Stimulated activated naive CD8-positive, alpha-beta T cell treated with anti-CD3 and anti-CD28 coated beads, Interleukin-15, amount 100 ng/mL, for 72 hours (primary cell): ENCODE data around the gene CCDC178.
"Not testable (repeated sequence)": the region's sequence is repeated elsewhere in the genome, so short reads cannot be mapped to it uniquely, and the experiment has no call there.

Experiments
- ATAC-seq: fragments of 150-1000 bp; cut with Tn5 transposase; 2 replicates; pipeline ENCODE4 v1.10.0; 2021; ENCODE audit warnings: mild to moderate bottlenecking, moderate library complexity
- DNase-seq, 2 donors: peaks; one replicate each; pipeline ENCODE4 v3.0.0; 2021 to 2022
- H3K27ac Mint-ChIP-seq, 2 donors: one replicate each; pipeline ENCODE4 v1.8.0; 2022; ENCODE audit warnings: mild to moderate bottlenecking in 2 of 2, mixed read lengths in 2 of 2, moderate library complexity in 2 of 2
- H3K27me3 Mint-ChIP-seq: one replicate; pipeline ENCODE4 v1.8.0; 2022; ENCODE audit warnings: mixed read lengths
- H3K4me1 Mint-ChIP-seq: one replicate; pipeline ENCODE4 v1.8.0; 2022; ENCODE audit warnings: mild to moderate bottlenecking, mixed read lengths
- H3K4me3 Mint-ChIP-seq, 2 donors: one replicate each; pipeline ENCODE4 v1.8.0; 2022; ENCODE audit warnings: mild to moderate bottlenecking in 2 of 2, mixed read lengths in 2 of 2, moderate library complexity in 1 of 2
- H3K9me3 Mint-ChIP-seq, 2 donors: one replicate each; pipeline ENCODE4 v1.8.0; 2022; ENCODE audit warnings: mixed read lengths in 2 of 2

Gene CCDC178

GRCh38 chr18:33404244-33404873 is 36.2 kb downstream of the CCDC178 start:
- DNase-seq: no peak
- no peak for ATAC-seq
- Mint-ChIP-seq H3K4me1 (no peaks in the 10 kb centered on the region), H3K27ac (no peak overlapping the region), H3K27me3 (no peaks in the 10 kb centered on the region), H3K9me3 (peaks cover 4 to 7% of the 10 kb centered on the region in 2 donors), H3K4me3 (no peak overlapping the region)

DNA sequence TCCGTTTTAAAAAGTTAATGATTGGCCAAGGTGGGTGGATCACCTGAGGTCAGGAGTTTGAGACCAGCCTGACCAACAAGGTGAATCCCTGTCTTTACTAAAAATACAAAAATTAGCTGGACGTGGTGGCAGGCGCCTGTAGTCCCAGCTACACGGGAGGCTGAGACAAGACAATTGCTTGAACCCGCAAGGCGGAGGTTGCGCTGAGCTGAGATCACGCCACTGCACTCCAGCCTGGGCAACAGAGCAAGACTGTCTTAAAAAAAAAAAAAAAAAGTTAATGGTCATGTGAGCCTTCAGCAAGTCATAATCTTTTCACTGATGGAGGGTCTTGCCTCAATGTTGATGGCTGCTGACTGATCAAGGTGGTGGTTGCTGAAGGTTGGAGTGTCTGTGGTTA is 41.6 kb downstream of the CCDC178 start:
- not testable (repeated sequence) for H3K9me3 Mint-ChIP-seq, H3K27me3 Mint-ChIP-seq, ATAC-seq, H3K27ac Mint-ChIP-seq, H3K4me1 Mint-ChIP-seq, H3K4me3 Mint-ChIP-seq, DNase-seq

DNA sequence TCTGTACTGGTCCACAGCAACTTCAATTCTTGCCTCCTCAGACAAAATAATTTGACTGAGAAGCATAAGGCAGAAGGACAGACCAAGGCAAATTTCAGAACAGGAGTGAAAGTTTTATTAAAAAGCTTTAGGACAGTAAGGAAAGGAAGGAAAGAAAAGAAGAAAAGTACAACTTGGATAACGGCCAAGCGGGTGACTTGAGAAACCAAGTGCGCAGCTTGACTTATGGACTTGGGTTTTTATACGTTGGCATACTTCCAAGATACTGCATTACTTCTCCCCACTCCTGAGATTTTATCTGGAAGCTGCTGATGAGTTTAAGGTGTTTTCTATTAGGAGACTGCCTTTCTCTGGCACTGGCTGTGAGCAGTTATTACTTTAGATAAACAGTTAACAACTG is 64.7 kb downstream of the CCDC178 start:
- no peak overlapping the region for H3K4me3 Mint-ChIP-seq
- H3K27me3 Mint-ChIP-seq: no peaks in the 10 kb centered on the region
- ATAC-seq: no peak

GRCh38 chr18:33372442-33372841 is 68.1 kb downstream of the CCDC178 start:
- Mint-ChIP-seq H3K27ac (no peak overlapping the region), H3K4me3 (no peak overlapping the region), H3K4me1 (no peaks in the 10 kb centered on the region), H3K27me3 (no peaks in the 10 kb centered on the region), H3K9me3 (peaks cover 0 to 6% of the 10 kb centered on the region in 2 donors)
- no peak for ATAC-seq
- DNase-seq: no peak

More for the DNA sequence above, 64.7 kb downstream of the CCDC178 start:
- no peak for DNase-seq
- Mint-ChIP-seq H3K9me3 (peaks cover 4 to 10% of the 10 kb centered on the region in 2 donors), H3K27ac (no peak overlapping the region), H3K4me1 (no peaks in the 10 kb centered on the region)

GRCh38 chr18:33369711-33370449 is 70.6 kb downstream of the CCDC178 start:
- Mint-ChIP-seq H3K4me1 (no peaks in the 10 kb centered on the region), H3K27ac (no peak overlapping the region), H3K4me3 (no peak overlapping the region), H3K9me3 (peaks cover 0 to under 1% of the 10 kb centered on the region in 2 donors), H3K27me3 (no peaks in the 10 kb centered on the region)
- no peak for DNase-seq
- ATAC-seq: no peak

DNA sequence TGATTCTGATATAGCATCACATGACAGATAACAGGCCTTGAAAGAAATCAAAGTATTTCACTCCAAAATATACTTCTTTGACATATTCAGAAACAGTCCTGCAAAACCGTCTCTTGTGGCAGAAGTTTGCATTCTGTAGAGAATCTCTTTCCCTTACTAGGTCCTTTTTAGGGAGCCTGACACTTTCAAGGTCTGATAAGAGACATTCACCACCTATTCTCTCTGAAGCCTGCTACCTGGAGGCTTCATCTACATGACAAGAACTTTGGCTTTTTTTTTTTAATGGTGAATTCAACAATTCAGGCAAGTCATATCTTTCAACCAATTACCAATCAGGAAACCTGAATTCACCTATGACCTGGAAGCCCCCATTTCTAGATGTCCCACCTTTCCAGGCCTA is 83.8 kb downstream of the CCDC178 start:
- H3K27ac Mint-ChIP-seq: no peak overlapping the region
- no peak overlapping the region for H3K4me3 Mint-ChIP-seq
- ATAC-seq (no peak), DNase-seq (no peak)
- H3K9me3 Mint-ChIP-seq: peaks cover 5 to 14% of the 10 kb centered on the region in 2 donors
- no peaks in the 10 kb centered on the region for H3K27me3 Mint-ChIP-seq
- no peaks in the 10 kb centered on the region for H3K4me1 Mint-ChIP-seq

- no peak for DNase-seq
- Mint-ChIP-seq H3K27ac (no peak overlapping the region), H3K27me3 (no peaks in the 10 kb centered on the region), H3K4me1 (no peaks in the 10 kb centered on the region), H3K4me3 (no peak overlapping the region), H3K9me3 (peaks cover 5 to 16% of the 10 kb centered on the region in 2 donors)
- no peak for ATAC-seq
These were observed 84.8 kb downstream of the CCDC178 start for GRCh38 chr18:33355756-33356155.

GRCh38 chr18:33355263-33355662 is 85.3 kb downstream of the CCDC178 start:
- H3K9me3 Mint-ChIP-seq: peaks cover 5 to 16% of the 10 kb centered on the region in 2 donors
- no peak for DNase-seq
- no peak overlapping the region for H3K27ac Mint-ChIP-seq
- no peaks in the 10 kb centered on the region for H3K4me1 Mint-ChIP-seq
- no peak for ATAC-seq
- H3K27me3 Mint-ChIP-seq: no peaks in the 10 kb centered on the region
- H3K4me3 Mint-ChIP-seq: no peak overlapping the region

DNA sequence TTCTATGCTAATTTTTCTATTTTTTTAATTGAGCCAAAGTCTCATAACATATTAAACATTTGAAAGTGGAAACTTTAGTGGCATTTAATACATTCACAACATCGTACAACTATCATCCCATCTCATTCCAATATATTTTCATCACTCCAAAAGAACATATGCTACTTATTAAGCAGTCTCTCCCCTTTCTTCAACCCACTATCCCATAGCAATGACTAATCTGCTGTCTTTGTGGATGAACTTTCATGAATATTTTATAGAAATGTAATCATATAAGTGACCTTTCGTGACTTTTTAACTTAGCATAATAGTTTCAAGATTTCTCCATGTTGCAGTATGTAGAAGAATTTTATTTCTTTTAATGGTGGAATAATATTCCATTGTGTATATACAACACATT is 90.3 kb downstream of the CCDC178 start:
- H3K4me1 Mint-ChIP-seq: no peaks in the 10 kb centered on the region
- no peaks in the 10 kb centered on the region for H3K27me3 Mint-ChIP-seq
- peak overlapping the region in 1 of 2 donors; percentile 43 for H3K27ac Mint-ChIP-seq
- DNase-seq (no peak), ATAC-seq (no peak)
- no peak overlapping the region for H3K4me3 Mint-ChIP-seq
- peaks cover 0 to 16% of the 10 kb centered on the region in 2 donors for H3K9me3 Mint-ChIP-seq

GRCh38 chr18:33339733-33340132 is 100.8 kb downstream of the CCDC178 start:
- not testable (repeated sequence) for ATAC-seq, H3K4me3 Mint-ChIP-seq, H3K27me3 Mint-ChIP-seq, DNase-seq, H3K27ac Mint-ChIP-seq, H3K4me1 Mint-ChIP-seq
- peaks cover 8 to 39% of the 10 kb centered on the region in 2 donors for H3K9me3 Mint-ChIP-seq

DNA sequence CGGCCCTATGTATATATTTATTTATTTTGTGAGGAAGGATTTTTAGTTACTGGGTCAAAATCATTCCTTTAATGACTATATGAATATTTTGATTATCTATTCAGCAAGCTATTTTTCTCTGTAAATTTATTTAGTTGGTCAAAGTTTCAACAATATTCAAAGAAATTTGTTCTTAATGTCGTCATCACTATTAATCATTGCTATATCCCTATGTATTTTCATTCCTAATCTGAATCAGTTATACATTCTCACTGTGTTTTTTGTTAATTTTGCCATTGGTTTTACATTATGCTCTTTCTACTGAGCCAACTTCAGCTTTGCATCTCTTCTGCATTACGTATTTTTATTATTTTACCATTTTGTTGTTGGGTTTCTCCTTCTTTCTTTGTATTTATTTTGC is 105.7 kb downstream of the CCDC178 start:
- no peak for DNase-seq
- Mint-ChIP-seq H3K4me1 (no peaks in the 10 kb centered on the region), H3K9me3 (peaks cover 10 to 28% of the 10 kb centered on the region in 2 donors), H3K27ac (no peak overlapping the region), H3K27me3 (no peaks in the 10 kb centered on the region), H3K4me3 (no peak overlapping the region)
- ATAC-seq: no peak

DNA sequence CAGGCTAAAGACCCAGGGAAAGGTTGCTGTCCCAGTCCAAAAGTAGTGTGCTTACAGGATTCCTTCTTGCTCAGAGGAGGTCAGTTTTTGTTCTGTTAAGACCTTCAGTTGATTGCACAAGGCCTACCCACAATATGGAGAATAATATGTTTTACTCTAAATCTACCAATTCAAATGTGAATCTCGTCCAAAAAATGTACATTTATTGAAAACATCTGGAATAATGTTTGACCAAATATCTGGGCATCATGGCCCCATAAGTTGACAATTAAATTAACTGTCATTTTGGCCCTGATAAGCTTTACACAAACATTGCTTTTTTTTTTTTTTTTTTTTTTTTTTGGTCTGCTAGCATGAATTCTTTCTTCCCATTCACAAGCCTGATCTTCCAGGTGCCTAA is 109.8 kb downstream of the CCDC178 start:
- DNase-seq: no peak
- H3K4me1 Mint-ChIP-seq: no peaks in the 10 kb centered on the region

GRCh38 chr18:33326975-33327374 is 113.5 kb downstream of the CCDC178 start:
- no peak overlapping the region for H3K4me3 Mint-ChIP-seq
- no peak for ATAC-seq

More for the DNA sequence above, 109.8 kb downstream of the CCDC178 start:
- Mint-ChIP-seq H3K27ac (no peak overlapping the region), H3K9me3 (peaks cover 5 to 7% of the 10 kb centered on the region in 2 donors), H3K4me3 (no peak overlapping the region), H3K27me3 (no peaks in the 10 kb centered on the region)
- ATAC-seq: no peak

DNA sequence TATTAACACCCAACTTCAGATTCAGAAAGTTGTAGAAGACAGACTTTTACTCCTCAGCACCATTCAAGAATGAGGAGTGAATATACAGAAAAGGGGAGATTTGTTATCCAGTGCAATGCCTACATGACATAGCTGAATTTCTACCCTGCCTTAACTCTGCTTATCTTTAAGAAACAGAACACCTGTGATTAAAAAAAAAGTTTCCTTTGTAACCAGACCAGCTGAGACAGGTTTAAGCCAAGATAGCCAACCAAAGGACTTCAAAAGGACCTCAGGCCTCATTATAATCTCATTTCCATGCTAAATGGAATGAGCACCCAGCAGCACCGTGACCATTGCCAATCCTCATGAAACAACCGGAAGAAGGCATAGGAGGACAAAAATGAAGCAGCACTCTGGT is 122.9 kb downstream of the CCDC178 start:
- Mint-ChIP-seq H3K27me3 (no peaks in the 10 kb centered on the region), H3K4me1 (no peaks in the 10 kb centered on the region), H3K9me3 (peaks cover 5 to 9% of the 10 kb centered on the region in 2 donors), H3K4me3 (no peak overlapping the region), H3K27ac (no peak overlapping the region)
- DNase-seq (no peak), ATAC-seq (no peak)

More at GRCh38 chr18:33326975-33327374, 113.5 kb downstream of the CCDC178 start:
- peaks cover 5 to 7% of the 10 kb centered on the region in 2 donors for H3K9me3 Mint-ChIP-seq
- DNase-seq: no peak
- H3K4me1 Mint-ChIP-seq: no peaks in the 10 kb centered on the region
- H3K27me3 Mint-ChIP-seq: no peaks in the 10 kb centered on the region
- H3K27ac Mint-ChIP-seq: no peak overlapping the region

- DNase-seq (no peak), ATAC-seq (no peak)
- Mint-ChIP-seq H3K4me3 (no peak overlapping the region), H3K27ac (no peak overlapping the region), H3K4me1 (no peaks in the 10 kb centered on the region), H3K9me3 (peaks cover 5 to 9% of the 10 kb centered on the region in 2 donors), H3K27me3 (no peaks in the 10 kb centered on the region)
These were observed 124.4 kb downstream of the CCDC178 start for GRCh38 chr18:33316146-33316587.

DNA sequence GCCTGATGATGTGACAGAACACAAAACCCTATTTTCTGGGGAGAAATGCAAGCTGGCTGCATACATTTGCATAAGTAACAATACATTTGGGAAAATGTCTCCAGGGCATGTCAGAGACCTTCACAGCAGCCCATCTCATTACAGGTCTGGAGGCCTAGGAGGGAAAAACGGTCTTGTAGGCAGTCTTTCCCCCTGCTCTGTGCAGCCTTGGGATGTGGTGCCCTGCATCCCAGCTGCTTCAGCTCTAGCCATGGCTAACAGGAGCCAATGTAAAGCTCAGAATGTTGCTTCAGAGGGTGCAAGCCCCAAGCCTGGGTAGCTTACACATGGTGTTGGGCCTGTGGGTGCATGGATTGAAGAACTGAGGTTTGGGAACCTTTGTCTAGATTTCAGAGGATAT is 133.0 kb downstream of the CCDC178 start:
- Mint-ChIP-seq H3K4me3 (no peak overlapping the region), H3K27ac (no peak overlapping the region), H3K27me3 (no peaks in the 10 kb centered on the region), H3K9me3 (peaks cover 7 to 12% of the 10 kb centered on the region in 2 donors), H3K4me1 (no peaks in the 10 kb centered on the region)
- DNase-seq (no peak), ATAC-seq (no peak)
